ENCODE measurements around the gene C9orf72. TPM values are rescaled to one million over a fixed set of nuclear protein-coding genes. Genes with fewer than 3 reads are reported as not detected.

C9orf72 gene
- total RNA-seq, 1 experiment from 2014 or later: 4.9 TPM

DNA sequence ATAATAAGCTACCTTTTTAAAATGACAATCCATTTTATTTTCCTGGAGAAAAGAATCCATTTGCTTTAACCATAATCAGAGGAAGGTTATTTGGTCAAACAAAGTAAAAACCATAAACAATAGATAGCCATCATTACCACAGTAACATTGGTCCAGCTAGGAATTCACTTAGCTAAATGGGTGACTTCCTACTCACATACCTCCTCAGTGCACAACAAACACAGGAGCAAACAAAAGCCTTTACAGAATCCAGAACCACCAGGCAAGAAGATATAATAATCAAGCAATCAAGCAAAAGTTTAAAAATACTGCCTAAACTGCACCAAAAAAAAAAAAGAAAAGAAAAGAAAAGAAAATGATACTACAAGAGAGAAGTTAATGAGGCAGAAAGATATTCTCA is 50.1 kb downstream of the C9orf72 start:
- no peaks in the 10 kb centered on the region for H4K20me1 ChIP-seq (ENCODE audit: insufficient read depth)
- H3F3A ChIP-seq (ENCODE audit: insufficient read depth, low read depth): no peaks in the 10 kb centered on the region
- intact Hi-C loops (cut with micrococcal nuclease; ENCODE audit: unreplicated experiment): no loop called here
- H3K9me2 ChIP-seq (ENCODE audit: insufficient read depth): no peaks in the 10 kb centered on the region
- H3K4me3 ChIP-seq: no peak overlapping the region
- H3K27ac ChIP-seq: no peak overlapping the region
- no peak for DNase-seq
- no peaks in the 10 kb centered on the region for H3K36me3 ChIP-seq (ENCODE audit: low read depth)
- H3K4me2 ChIP-seq: no peak overlapping the region
- H2AFZ ChIP-seq: no peak overlapping the region
- no peaks in the 10 kb centered on the region for H3K9me3 ChIP-seq (ENCODE audit: insufficient read depth, low read depth)
- H3K4me1 ChIP-seq (replicated peaks; ENCODE audit: insufficient read depth): no peaks in the 10 kb centered on the region
- no TSS peak for BruUV-seq (replicated peaks)
- CTCF ChIA-PET: no interaction called here
- TF ChIP-seq, protein P1, sequence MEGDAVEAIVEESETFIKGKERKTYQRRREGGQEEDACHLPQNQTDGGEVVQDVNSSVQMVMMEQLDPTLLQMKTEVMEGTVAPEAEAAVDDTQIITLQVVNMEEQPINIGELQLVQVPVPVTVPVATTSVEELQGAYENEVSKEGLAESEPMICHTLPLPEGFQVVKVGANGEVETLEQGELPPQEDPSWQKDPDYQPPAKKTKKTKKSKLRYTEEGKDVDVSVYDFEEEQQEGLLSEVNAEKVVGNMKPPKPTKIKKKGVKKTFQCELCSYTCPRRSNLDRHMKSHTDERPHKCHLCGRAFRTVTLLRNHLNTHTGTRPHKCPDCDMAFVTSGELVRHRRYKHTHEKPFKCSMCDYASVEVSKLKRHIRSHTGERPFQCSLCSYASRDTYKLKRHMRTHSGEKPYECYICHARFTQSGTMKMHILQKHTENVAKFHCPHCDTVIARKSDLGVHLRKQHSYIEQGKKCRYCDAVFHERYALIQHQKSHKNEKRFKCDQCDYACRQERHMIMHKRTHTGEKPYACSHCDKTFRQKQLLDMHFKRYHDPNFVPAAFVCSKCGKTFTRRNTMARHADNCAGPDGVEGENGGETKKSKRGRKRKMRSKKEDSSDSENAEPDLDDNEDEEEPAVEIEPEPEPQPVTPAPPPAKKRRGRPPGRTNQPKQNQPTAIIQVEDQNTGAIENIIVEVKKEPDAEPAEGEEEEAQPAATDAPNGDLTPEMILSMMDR (conservative IDR thresholded peaks at IDR 0.05): no peak
- TF ChIP-seq EZH2 (IDR thresholded peaks at IDR 0.05; ENCODE audit: low read depth): no peak
- H3K27me3 ChIP-seq (ENCODE audit: insufficient read depth, low read depth): 0 out of 2 replicates have a peak, but pooled peaks cover 3% of the 10 kb centered on the region
- H3K79me2 ChIP-seq (ENCODE audit: low read depth): no peaks in the 10 kb centered on the region
- POLR2A ChIA-PET (ENCODE audit: unreplicated experiment): no interaction called here

DNA sequence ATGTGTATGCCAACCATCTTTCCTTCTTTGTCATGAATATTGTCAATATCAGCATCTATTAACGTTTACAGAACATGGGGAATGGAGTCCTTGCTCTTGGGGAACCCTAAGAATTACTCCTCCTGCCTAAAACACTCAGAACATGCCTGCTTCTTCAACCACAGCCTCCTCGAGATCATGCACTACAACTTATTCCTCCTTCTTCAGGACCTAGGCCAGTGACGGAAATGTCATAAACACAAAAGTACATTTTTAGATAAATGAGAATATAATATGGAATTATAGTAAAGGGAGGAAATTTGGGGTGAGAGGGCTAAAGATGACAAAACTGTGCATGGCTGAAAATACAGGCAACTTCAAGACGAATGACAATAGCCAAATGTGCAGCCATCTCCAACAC is 52.3 kb downstream of the C9orf72 start:
- Histone ChIP-seq H3F3A (ENCODE audit: insufficient read depth, low read depth) (no peaks in the 10 kb centered on the region), H3K9me3 (ENCODE audit: insufficient read depth, low read depth) (no peaks in the 10 kb centered on the region), H4K20me1 (ENCODE audit: insufficient read depth) (no peaks in the 10 kb centered on the region), H3K4me1 (replicated peaks; ENCODE audit: insufficient read depth) (no peaks in the 10 kb centered on the region), H3K79me2 (ENCODE audit: low read depth) (no peaks in the 10 kb centered on the region), H3K27ac (no peak overlapping the region), H3K9me2 (ENCODE audit: insufficient read depth) (no peaks in the 10 kb centered on the region), H2AFZ (no peak overlapping the region), H3K36me3 (ENCODE audit: low read depth) (no peaks in the 10 kb centered on the region), H3K27me3 (ENCODE audit: insufficient read depth, low read depth) (no peaks in the 10 kb centered on the region), H3K4me2 (no peak overlapping the region), H3K4me3 (no peak overlapping the region)
- CTCF ChIA-PET: no interaction called here
- POLR2A ChIA-PET (ENCODE audit: unreplicated experiment): no interaction called here
- DNase-seq: no peak
- no TSS peak for BruUV-seq (replicated peaks)
- intact Hi-C loops (cut with micrococcal nuclease; ENCODE audit: unreplicated experiment): no loop called here
- no peak for TF ChIP-seq EZH2 (IDR thresholded peaks at IDR 0.05; ENCODE audit: low read depth)
- TF ChIP-seq, protein P1 (conservative IDR thresholded peaks at IDR 0.05): no peak

DNA sequence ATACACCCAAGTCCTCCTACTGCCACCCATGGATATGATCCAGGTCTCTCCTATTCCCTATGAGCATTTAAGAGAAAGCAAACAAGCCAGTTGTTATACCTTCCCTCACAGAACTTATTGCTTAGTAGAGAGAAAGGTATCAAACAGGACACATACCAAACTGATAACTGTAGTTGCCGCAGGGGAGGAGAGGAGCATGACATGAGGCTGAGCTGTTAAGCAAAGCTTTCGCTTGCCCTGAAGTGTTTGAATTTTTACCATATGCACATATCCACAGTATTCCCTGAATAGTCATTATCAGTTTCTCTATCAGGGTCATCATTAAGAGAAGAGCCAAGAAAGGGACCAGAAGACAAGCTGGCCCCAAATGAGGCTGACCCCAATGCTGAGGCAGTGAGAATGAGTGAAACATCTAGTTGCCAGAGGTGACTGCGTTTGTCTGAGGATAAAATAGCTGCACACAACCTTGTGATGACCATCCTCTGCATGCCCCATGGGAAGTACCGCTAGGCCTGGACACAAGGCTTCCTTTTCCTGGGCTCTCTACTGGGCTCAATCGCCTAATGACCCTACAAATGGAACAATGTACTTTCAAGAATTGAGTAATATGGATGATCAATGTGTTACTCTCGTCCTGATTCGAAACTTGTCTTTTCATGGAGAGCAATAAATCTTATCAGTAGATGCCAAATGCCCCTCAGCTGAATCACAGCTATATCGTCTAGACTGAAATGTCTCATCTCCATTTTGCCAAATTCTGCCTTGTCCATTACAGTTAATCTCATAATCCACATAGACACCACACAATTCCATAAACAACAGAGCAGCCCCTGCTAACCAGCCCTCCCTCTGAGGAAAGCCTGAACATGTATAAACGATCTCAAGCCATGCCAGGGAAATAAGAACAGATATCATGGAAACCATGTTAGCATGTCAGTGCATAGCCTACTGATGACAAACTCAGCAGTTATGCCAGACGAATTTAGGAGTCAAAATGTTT is 53.5 kb downstream of the C9orf72 start:
- CTCF ChIA-PET: no interaction called here
- DNase-seq: no peak
- Histone ChIP-seq H3K27me3 (ENCODE audit: insufficient read depth, low read depth) (no peaks in the 10 kb centered on the region), H3K9me3 (ENCODE audit: insufficient read depth, low read depth) (no peaks in the 10 kb centered on the region), H4K20me1 (ENCODE audit: insufficient read depth) (no peaks in the 10 kb centered on the region), H3K4me2 (no peak overlapping the region), H3K4me1 (replicated peaks; ENCODE audit: insufficient read depth) (no peaks in the 10 kb centered on the region), H3F3A (ENCODE audit: insufficient read depth, low read depth) (no peaks in the 10 kb centered on the region), H3K9me2 (ENCODE audit: insufficient read depth) (no peaks in the 10 kb centered on the region), H3K4me3 (no peak overlapping the region), H2AFZ (no peak overlapping the region), H3K27ac (no peak overlapping the region), H3K36me3 (ENCODE audit: low read depth) (no peaks in the 10 kb centered on the region), H3K79me2 (ENCODE audit: low read depth) (no peaks in the 10 kb centered on the region)
- intact Hi-C loops (cut with micrococcal nuclease; ENCODE audit: unreplicated experiment): no loop called here
- no TSS peak for BruUV-seq (replicated peaks)
- POLR2A ChIA-PET (ENCODE audit: unreplicated experiment): no interaction called here
- no peak for TF ChIP-seq EZH2 (IDR thresholded peaks at IDR 0.05; ENCODE audit: low read depth)
- TF ChIP-seq, protein P1 (conservative IDR thresholded peaks at IDR 0.05): no peak
